B cell (primary cell): ENCODE results near the gene TNFRSF1A.

Experiments
- CTCF ChIP-seq: fragments of 200-600 bp; IDR thresholded peaks from one replicate; pipeline ENCODE4 v1.8.0; 2022; ENCODE audit warnings: antibody characterized with exemption, mild to moderate bottlenecking
- EZH2 ChIP-seq: IDR thresholded peaks from 2 replicates; pipeline ENCODE4 v1.6.1; 2012; ENCODE audit warnings: borderline replicate concordance, low read depth, mild to moderate bottlenecking, moderate library complexity, low read length; ENCODE audit not compliant: insufficient read depth, poor library complexity, severe bottlenecking

DNA sequence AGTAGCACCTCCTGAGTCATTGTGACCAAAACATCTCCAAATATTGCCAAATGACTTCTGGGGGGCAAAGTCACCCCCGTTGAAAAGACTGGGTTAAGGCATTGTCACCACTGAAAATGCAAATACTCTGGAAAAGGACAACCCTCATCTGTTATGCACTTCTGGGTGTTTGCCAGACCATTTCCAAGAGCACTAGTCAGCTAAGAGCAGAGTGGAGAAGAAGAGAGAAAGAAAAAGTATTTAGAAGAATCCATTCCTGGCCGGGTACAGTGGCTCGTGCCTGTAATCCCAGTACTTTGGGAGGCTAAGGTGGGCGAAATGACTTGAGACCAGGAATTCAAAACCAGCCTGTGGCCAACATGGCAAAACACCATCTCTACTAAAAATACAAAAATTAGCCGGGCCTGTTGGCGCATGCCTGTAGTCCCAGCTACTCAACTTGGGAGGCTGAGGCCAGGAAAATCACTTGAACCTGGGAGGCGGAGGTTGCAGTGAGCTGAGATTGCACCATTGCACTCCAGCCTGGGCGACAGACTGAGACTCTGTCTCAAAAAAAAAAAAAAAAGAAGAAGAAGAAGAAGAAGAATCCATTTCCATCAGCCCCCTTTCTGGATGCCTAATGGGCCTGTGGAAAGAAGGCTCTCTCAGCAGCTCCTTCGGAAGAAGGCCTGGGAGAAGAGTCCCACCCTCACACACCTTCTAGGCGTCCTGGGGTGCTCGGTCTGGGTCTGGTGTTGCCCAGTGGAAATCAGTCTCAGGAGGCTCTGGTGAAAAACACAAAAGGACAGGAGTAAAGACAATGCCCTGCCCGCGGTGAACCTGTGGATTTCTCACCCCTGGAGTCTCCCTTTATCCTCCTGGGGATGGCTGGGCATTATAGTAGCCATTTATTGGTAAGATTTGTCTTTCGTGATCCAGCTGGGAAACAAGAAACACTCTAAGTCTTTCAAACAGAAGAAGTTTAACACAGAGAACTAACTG is 38.6 kb upstream of the TNFRSF1A start:
- no peak for TF ChIP-seq EZH2
- TF ChIP-seq CTCF = no peak
